Measurements from ENCODE around the gene SLK.

Gene SLK

GRCh38 chr10:103990121-103990520, 23.2 kb downstream of the SLK start:
- DNase-seq (ENCODE audit: low read depth in 2 of 2): no peak

- no peak for DNase-seq (ENCODE audit: low read depth in 2 of 2)
Observed at GRCh38 chr10:103990531-103990930, 23.6 kb downstream of the SLK start.

GRCh38 chr10:103991393-103992128, 24.6 kb downstream of the SLK start:
- DNase-seq (ENCODE audit: low read depth in 2 of 2): no peak

GRCh38 chr10:103995134-103995533, 28.2 kb downstream of the SLK start:
- no peak for DNase-seq (ENCODE audit: low read depth in 2 of 2)

GRCh38 chr10:103998805-103999204, 31.9 kb downstream of the SLK start:
- DNase-seq (ENCODE audit: low read depth in 2 of 2): no peak

GRCh38 chr10:104002911-104003310, 36.0 kb downstream of the SLK start:
- no peak for DNase-seq (ENCODE audit: low read depth in 2 of 2)

GRCh38 chr10:104005172-104005863, 38.4 kb downstream of the SLK start:
- DNase-seq (ENCODE audit: low read depth in 2 of 2): no peak

- no peak for DNase-seq (ENCODE audit: low read depth in 2 of 2)
Observed at GRCh38 chr10:104011904-104012303, 45.0 kb downstream of the SLK start.

- DNase-seq (ENCODE audit: low read depth in 2 of 2): no peak
Observed at GRCh38 chr10:104013489-104013888, 46.5 kb downstream of the SLK start.

- DNase-seq (ENCODE audit: low read depth in 2 of 2): no peak
Observed at GRCh38 chr10:104014176-104014575, 47.2 kb downstream of the SLK start.

GRCh38 chr10:104016661-104017060, 49.7 kb downstream of the SLK start:
- DNase-seq (ENCODE audit: low read depth in 2 of 2): no peak

GRCh38 chr10:104018471-104018870, 51.5 kb downstream of the SLK start:
- DNase-seq (ENCODE audit: low read depth in 2 of 2): no peak

- no peak for DNase-seq (ENCODE audit: low read depth in 2 of 2)
Observed at GRCh38 chr10:104020020-104020419, 53.1 kb downstream of the SLK start.

- DNase-seq (ENCODE audit: low read depth in 2 of 2): no peak
Observed at GRCh38 chr10:104021246-104021645, 54.3 kb downstream of the SLK start.

- no peak for DNase-seq (ENCODE audit: low read depth in 2 of 2)
Observed at GRCh38 chr10:104022026-104022425, 55.1 kb downstream of the SLK start.

- DNase-seq (ENCODE audit: low read depth in 2 of 2): no peak
Observed at GRCh38 chr10:104025524-104025923, 58.6 kb downstream of the SLK start.

GRCh38 chr10:104026762-104027161, 59.8 kb downstream of the SLK start:
- DNase-seq (ENCODE audit: low read depth in 2 of 2): no peak

GRCh38 chr10:104028146-104028545, 61.2 kb downstream of the SLK start:
- DNase-seq (ENCODE audit: low read depth in 2 of 2): no peak

GRCh38 chr10:104028823-104029520, 62.0 kb downstream of the SLK start:
- no peak for DNase-seq (ENCODE audit: low read depth in 2 of 2)

GRCh38 chr10:104029521-104029860, 62.6 kb downstream of the SLK start:
- no peak for DNase-seq (ENCODE audit: low read depth in 2 of 2)

- no peak for DNase-seq (ENCODE audit: low read depth in 2 of 2)
Observed at GRCh38 chr10:104031631-104032030, 64.7 kb downstream of the SLK start.

GRCh38 chr10:104032144-104032775, 65.3 kb downstream of the SLK start:
- DNase-seq (ENCODE audit: low read depth in 2 of 2): no peak

Data from stimulated activated CD4-positive, alpha-beta T cell treated with anti-CD3 and anti-CD28 coated beads, Interleukin-4, amount 100 ng/mL, for 48 hours (primary cell).